NAMALWA (cell line): ENCODE data around the gene RGS12.
A peak's percentile ranks its signal among the peaks of the same experiment; 100 is the strongest.

Experiments
- DNase-seq: peaks from one replicate; pipeline ENCODE4 v3.0.0-alpha.2; 2015; ENCODE audit warnings: low spot score

Gene RGS12, protein sequence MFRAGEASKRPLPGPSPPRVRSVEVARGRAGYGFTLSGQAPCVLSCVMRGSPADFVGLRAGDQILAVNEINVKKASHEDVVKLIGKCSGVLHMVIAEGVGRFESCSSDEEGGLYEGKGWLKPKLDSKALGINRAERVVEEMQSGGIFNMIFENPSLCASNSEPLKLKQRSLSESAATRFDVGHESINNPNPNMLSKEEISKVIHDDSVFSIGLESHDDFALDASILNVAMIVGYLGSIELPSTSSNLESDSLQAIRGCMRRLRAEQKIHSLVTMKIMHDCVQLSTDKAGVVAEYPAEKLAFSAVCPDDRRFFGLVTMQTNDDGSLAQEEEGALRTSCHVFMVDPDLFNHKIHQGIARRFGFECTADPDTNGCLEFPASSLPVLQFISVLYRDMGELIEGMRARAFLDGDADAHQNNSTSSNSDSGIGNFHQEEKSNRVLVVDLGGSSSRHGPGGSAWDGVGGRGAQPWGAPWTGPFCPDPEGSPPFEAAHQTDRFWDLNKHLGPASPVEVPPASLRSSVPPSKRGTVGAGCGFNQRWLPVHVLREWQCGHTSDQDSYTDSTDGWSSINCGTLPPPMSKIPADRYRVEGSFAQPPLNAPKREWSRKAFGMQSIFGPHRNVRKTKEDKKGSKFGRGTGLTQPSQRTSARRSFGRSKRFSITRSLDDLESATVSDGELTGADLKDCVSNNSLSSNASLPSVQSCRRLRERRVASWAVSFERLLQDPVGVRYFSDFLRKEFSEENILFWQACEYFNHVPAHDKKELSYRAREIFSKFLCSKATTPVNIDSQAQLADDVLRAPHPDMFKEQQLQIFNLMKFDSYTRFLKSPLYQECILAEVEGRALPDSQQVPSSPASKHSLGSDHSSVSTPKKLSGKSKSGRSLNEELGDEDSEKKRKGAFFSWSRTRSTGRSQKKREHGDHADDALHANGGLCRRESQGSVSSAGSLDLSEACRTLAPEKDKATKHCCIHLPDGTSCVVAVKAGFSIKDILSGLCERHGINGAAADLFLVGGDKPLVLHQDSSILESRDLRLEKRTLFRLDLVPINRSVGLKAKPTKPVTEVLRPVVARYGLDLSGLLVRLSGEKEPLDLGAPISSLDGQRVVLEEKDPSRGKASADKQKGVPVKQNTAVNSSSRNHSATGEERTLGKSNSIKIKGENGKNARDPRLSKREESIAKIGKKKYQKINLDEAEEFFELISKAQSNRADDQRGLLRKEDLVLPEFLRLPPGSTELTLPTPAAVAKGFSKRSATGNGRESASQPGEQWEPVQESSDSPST (N-terminal part only)

DNA sequence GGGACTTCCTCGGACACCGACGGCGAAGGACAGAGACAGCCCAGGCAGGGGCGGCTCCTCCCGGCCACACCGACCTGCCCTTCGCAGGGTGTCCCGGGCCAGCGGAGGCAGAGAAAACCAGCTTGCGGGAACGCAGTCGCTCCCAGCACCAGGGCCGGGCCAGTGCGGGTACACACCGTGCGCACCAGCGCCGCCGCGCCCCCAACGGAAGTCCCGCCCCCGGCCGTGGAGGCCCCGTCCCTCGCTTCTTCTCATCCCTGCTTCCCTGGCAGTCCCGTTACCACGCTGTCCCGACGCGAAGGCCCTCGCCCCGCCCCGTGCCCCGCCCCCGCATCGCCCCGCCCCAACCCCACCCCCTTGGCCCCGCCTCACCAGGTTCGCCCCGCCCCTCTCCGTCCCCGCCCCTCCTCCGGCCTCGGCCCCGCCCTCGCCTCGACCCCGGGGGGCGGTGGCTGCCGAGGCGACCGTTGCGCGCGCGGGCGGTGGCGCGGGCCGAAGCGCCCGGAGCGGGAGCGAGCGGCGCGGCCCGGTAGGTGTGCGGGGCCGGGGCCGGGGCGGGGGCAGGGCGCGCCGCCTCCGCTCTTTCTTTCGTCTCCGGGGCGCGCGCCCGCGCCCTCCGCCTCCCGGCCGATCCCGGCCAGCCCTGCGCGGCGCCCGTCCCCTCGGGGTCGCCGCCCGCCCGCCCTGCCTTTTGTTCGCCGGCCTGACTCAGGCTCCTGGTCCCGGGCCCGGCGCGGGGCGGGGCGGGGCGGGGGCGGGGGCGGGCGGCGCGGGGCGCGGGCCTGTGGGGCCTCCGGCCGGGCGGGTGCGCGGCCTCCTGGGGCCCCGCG lies at the start of gene RGS12:
RGS12 (plus strand) TSS at position 451 of the 830 bp plus-strand sequence. CDS start 23,150 bp downstream, outside the sequence.
- DNase-seq = peak; percentile 61

DNA sequence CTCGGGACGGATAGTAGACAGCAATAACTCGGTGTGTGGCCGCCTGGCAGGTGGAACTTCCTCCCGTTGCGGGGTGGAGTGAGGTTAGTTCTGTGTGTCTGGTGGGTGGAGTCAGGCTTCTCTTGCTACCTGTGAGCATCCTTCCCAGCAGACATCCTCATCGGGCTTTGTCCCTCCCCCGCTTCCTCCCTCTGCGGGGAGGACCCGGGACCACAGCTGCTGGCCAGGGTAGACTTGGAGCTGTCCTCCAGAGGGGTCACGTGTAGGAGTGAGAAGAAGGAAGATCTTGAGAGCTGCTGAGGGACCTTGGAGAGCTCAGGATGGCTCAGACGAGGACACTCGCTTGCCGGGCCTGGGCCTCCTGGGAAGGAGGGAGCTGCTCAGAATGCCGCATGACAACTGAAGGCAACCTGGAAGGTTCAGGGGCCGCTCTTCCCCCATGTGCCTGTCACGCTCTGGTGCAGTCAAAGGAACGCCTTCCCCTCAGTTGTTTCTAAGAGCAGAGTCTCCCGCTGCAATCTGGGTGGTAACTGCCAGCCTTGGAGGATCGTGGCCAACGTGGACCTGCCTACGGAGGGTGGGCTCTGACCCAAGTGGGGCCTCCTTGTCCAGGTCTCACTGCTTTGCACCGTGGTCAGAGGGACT lies 49.6 kb upstream of the RGS12 start:
- no peak for DNase-seq

DNA sequence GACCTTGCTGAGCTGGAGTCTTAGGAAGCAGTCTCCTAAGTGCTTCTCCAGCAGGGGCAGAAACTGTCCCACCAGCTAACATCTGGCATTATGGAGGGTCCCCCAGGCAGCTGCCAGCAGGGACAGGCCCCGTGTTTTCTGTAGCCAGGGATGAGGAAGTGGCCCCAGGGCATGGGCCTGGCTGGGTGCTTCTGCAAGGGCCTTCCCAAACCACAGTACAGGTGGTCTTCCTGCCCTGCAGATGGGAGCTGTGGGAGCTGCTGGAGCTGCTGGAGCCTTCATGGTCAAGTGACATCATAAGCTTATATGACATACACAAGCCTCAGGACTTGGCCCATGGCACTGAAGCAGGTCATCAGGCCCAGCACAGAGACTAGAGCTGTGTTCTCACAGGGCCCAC lies 48.8 kb upstream of the RGS12 start:
- DNase-seq = peak; percentile 18

DNA sequence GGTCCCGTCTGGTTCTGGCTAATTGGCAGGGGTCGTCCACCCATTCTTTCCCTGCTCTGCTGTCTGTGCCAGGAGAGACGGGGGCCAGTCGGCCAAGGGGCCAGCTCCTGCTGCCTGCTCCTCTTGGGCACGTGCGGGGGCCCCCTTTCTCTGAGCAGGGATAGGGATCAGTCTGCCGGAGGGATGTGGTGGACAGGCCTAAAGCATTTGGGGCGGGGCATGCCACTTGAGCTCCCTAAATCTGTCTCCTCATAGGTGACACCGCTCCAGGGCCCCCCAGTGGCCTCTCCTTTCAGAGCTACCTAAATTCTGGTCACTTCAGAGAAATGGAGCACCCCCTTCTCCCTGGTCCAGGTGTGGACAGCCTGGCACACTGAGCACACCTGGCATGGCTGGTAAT lies 48.1 kb upstream of the RGS12 start:
- no peak for DNase-seq

DNA sequence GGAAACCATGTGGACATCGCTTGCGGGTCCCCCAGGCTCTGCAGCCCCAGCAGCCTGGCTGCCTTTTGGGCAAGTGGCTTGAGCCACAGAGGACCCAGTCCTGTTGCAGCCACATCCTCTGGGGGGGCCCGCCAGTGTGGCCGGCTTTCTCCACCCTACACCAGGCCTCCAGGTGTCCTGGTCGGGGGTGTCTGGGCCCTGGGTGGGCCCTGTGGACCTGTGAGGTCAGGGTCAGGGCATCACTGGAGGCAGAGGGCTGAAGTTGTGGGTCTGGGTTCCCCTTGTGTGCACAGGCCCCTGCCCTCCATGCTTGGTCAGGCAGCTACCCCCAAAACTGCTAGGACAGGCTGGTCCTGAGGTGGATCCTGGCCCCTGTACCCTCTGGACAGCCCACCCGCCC lies 47.1 kb upstream of the RGS12 start:
- no peak for DNase-seq

DNA sequence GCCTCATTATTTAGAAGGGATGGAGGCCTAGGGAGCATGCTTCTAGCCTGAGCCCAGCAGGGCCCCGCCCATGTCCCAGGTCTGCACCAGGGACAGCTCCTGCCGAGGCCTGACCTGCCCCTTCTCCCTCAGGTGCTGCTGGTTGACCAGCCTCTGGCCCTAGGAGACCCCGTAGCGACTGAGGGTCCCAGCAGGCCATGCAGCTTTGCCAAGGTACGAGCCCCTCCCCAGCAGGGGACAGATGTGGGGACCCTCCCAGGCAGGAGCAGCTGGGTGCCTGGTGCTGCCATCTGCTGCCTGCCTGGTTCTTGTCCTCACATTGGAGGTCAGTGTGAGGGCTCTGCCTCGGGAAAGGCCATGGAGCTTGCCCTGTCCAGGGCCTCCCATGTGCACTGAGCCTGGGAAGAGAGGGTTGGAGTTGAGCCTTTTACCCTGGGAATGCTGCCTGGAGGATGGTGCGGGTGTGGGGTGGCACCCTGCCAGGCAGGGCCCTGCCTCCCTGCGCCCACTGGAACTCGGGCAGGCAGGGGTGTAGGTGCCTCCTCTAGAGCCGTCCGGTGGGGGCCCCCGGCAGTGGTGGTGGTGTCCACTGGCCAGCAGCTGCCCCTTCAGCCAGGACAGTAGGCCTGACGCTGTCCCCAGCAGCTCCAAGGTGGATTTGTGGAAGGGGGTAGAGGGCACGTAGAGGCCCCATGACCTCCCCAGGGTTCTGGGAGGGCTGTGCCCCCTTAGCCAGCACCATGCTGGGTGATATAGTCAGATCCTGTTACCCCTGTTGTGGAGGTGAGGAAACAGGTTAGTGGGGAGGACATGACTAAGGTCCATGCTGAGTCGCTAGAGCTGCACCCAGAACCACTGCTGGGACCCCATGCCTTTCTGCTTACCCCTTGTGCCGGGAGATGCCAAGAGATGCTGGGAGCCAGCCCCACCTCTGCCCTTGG lies 46.1 kb upstream of the RGS12 start:
- no peak for DNase-seq

DNA sequence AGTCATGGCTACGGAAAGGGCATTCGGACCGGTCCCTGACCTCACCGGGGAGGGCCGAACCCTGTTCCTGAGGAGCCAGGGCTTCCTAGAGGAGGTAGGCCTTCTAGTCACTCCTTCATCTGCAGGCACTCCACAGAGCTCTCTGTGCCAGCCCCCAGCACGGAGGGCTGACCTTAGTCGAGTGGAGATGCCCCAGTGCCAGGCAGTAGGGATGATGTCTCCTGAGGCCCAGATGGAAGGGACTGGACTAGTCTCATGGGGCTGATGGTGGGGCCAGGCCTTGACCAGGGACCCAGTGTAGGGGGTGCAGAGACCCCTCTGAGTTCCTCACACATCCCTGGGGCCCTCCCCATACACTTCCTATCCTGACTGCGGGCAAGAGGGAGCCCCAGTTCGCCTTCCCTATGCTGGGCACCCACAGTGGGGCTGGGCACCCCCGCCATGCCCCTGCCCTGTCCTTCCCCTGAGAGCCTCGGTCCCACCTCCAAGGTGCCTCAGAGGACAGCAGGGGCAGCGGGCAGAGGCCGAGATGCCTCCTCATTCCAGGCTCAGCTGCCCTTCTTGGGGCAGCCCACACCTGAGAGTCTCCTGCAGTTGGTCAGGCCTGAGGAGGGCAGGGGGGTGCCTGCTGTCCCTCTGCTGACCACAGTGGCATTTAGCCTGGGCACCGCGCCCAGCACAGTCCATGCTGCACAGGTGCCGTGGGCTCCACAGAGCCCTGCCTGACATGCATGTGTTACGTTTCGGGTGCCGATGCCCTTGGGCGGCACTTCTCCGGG lies 45.2 kb upstream of the RGS12 start:
- no peak for DNase-seq

DNA sequence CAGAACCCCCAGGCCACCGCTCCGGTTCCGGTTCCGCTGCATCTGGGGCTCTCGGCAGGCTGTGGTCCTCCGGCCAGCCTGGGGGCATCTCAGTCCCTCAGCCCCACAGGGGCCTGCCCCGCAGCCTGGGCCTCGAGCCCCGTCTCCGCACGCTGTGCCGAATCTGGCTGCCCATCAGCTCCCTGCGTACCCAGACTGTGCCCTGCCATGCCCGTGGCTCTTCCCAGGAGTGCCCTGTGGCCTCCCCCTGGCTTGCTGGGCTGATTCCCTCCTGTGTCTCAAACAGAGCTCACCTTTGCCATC lies 44.7 kb upstream of the RGS12 start:
- no peak for DNase-seq

DNA sequence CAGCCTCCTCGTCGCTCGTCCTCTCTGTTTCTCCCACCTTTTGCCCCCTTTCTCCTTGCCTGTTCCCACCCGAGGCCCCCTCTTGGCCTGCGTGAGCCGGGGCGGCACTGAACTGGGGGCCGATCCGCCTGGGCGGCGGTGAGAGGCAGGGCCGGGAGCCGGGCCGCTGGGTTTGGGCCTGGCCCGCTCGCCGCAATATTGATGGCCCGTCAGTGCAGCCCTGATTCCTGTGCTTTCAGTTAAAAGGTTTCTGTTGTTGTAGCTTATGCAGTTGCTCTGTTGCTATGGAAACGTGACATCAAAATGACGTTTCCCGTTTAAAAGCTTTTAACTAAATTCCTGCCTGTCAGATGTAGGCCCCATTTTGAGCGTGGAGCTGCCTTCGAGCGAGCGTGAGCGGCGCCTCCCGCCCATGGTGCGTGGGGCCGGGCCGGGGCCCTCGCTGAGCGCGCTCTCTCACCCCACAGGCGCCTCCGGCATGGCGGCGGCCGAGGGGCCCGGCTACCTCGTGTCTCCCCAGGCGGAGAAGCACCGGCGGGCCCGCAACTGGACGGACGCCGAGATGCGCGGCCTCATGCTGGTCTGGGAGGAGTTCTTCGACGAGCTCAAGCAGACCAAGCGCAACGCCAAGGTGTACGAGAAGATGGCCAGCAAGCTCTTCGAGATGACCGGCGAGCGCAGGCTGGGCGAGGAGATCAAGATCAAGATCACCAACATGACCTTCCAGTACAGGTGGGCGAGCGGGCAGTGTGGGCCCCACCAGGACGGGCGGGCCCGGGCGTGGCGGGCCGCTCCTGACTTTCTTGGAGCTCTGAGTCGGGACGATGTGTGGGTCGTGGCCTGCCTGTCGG lies 43.8 kb upstream of the RGS12 start, which contains the start of gene MSANTD1:
MSANTD1 (plus strand) TSS at position 349 of the 851 bp plus-strand sequence; CDS start at position 413, 64 bp downstream.
- peak; percentile 45 for DNase-seq

DNA sequence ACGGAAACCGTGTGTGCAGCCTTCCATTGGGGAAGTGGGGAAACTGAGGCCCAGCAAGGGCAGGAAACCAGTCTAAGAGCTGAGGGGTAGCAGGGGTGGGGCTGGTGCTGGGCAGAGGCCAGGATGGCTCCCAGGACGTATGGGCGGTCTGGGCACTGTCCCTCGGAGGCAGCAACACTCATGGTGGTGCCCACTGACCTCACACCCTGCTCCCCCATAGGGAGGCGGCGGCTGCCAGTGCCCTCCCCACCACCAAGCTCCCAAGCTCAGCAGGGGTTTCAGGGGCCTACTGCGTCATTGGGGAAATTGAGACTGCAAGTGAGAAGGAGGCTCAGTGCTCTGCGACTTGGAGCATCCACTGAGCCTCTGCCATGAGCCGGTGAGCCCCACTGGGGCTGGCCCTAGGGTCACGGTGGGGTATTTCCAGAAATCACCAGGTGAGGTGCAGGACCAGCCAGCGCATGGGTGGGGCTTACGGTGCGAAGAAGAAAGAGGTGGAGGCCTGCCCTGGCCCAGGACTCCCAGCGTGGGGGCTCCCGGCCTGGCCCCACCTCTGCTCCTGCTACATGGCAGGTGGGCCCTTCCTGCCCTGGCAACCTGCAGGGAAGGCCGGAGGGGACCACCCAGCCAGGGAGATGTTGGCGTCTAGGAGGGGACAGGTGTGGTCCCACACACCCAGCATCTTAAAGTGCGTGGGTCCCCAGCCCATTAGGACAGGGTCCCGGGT lies 42.9 kb upstream of the RGS12 start:
- DNase-seq = no peak

DNA sequence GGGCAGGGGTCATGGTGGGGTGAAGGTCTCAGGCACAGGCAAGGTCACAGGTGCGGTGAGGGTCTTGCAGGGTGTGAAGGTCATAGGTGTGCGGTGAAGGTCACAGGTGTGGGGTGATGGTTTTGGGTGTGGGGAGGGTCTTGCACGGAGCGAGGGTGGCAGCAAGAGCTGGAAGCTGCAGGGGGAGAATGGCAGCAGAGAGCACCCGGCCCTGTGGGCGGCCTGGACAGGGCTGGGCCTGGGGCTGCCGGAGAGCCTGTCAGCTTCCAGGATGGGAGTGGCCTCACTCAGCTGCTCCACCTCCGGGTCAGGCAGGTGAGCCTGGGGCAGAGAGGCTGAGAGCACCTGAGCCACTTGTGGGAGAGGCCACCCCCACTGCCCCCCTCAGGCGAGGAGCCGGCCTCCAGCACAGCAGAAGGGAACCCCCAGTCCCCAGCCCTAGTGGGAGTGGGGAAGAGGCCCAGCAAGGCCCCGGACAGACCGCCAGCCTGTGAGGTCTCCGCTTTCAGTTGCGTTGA lies 42.3 kb upstream of the RGS12 start:
- DNase-seq = no peak

DNA sequence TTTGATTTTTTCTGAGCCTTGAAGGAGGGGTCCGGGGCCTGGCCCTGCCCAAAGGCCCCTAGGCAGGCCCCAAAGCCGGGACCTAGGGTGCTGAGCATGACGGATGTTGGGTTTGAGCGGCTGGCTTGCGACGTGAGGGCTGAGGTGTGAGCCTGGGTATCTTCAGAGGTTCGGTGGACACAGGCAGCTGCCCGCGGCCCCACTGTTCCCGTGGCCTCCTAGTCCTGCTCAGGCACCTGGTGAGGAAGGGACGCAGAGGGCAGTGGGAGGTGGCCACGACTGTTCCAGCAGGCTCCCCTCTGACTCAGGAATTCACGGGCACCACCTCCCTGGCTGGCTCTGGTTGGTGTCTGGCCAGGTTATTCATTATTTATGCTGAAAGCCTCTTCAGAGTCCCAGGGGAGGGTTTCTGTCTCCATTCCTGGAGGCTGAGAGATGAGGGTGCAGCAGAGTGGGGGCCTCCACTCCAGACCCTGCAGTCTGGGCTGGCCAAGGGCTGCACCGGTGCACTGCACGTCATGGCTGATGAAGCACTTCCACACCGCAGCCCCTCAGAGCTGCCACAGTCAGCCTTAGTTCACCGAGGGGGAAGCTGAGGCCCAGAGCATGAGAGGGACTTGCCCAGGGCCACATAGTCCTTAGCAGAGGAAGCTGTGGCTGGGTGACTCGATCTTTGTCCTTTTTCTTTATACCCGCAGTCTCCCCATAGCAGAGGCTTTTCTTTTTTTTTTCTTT lies 41.7 kb upstream of the RGS12 start:
- no peak for DNase-seq

DNA sequence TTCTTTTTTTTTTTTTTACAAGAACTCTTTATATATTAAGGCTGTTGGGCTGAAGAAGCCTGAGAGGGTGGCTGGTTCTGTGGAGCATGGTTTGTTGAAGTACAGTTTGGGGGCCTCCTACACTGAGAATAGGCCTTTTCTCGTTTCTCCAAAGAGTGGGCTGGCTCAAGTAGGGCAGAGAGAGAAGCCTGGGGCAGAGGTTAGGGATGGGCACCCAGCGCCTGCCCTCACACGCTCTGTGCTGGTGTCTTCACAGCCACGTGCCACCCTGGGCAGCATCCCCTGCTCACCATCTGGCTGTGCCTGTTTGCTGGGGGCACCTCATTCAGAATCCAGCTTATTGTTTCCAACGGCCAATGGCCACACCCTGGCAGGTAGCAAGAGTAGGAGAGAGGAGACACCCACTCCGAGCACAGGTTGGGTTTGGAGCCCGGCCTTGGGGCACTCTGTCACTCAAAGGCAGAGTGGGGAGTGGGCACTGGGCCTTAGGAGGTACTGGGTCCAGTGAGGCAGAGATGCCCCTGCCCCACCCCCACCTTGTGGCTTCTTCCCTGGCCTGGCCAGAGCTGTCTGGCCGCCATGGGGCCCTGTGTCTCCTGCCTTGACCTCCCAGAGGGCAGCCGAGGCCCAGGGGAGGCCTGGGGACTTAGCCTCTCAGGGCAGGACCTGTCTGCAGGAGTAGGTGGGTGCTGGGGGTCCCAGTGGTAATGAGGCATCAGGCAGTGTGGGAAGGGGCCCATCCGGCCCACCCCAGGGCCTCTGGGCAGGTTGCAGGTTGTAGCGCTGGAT lies 40.9 kb upstream of the RGS12 start:
- no peak for DNase-seq

DNA sequence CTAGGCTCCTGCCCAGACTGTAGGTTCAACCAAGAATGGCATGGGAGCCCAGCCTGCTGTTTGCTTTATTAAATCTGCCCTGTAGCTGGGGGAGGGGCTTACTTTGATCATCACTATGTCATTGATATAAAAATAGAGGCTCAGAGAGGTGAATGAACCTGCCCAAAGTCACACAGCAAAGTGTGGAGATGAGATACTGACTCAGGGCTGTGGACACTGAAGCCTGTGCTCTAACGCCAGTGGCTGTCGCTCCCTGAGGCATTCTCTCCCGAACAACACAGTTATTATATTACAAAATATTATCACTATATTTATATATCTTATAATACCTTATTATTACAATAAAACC lies 40.4 kb upstream of the RGS12 start:
- DNase-seq = no peak

DNA sequence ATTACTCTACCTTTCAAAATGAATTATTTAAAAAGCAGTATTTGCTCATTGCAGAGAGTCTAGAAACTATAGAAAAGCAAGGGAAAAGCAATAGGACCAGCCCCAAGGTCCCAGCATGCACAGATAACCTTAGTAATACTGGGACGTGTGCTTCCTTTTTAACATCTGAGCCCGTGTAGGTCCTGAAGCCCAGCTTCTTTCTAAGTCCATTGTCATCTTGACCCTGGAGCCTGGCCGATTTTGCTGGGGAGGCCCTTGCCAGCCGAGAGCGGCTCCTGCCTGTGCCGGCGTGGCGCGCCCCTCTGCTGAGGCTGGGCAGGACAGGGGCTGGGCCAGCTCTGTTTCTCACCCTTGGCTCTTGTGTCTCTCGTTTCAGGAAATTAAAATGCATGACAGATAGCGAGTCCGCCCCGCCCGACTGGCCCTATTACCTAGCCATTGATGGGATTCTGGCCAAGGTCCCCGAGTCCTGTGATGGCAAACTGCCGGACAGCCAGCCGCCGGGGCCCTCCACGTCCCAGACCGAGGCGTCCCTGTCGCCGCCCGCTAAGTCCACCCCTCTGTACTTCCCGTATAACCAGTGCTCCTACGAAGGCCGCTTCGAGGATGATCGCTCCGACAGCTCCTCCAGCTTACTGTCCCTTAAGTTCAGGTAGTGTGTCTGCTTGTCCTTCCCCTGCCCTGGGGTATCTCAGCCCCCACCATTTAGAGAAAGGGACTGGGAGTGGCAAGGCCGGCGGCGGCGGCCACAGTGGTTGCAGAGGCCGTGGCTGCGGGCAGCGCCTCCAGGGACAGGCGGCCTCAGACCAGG lies 39.8 kb upstream of the RGS12 start:
- DNase-seq = no peak
